GM18511 (cell line): ENCODE results near the gene CEACAM4.
"Not testable (repeated sequence)": the region's sequence is repeated elsewhere in the genome, so short reads cannot be mapped to it uniquely, and the experiment has no call there.

Source experiments
- ATAC-seq: cut with Tn5 transposase; IDR thresholded peaks from one replicate; pipeline ENCODE4 v1.9.1; 2021; ENCODE audit warnings: mild to moderate bottlenecking, moderate library complexity; ENCODE audit not compliant: unreplicated experiment

The CEACAM4 gene

GRCh38 chr19:41626877-41627276, at the start of gene CEACAM4:
TSS of gene CEACAM4 (minus strand) at chr19:41627074. CDS start at chr19:41626963, 111 bp downstream.
- ATAC-seq, result no peak

GRCh38 chr19:41671486-41671885, 44.6 kb upstream of the CEACAM4 start:
- no peak for ATAC-seq

GRCh38 chr19:41670755-41671154, 43.9 kb upstream of the CEACAM4 start:
- ATAC-seq, result no peak

- no peak for ATAC-seq
Observed at GRCh38 chr19:41668315-41668714, 41.4 kb upstream of the CEACAM4 start.

GRCh38 chr19:41666075-41666474, 39.2 kb upstream of the CEACAM4 start:
- no peak for ATAC-seq

- no peak for ATAC-seq
Observed at GRCh38 chr19:41657157-41657556, 30.3 kb upstream of the CEACAM4 start.

- not testable (repeated sequence) for ATAC-seq
Observed at GRCh38 chr19:41656756-41657155, 29.9 kb upstream of the CEACAM4 start.

GRCh38 chr19:41652250-41652649, 25.4 kb upstream of the CEACAM4 start:
- no peak for ATAC-seq

- no peak for ATAC-seq
Observed at GRCh38 chr19:41649827-41650226, 23.0 kb upstream of the CEACAM4 start.

- no peak for ATAC-seq
Observed at GRCh38 chr19:41646589-41647204, 19.8 kb upstream of the CEACAM4 start.

- ATAC-seq, result no peak
Observed at GRCh38 chr19:41641879-41642485, 15.1 kb upstream of the CEACAM4 start.

- no peak for ATAC-seq
Observed at GRCh38 chr19:41638641-41639081, 11.8 kb upstream of the CEACAM4 start.

GRCh38 chr19:41637484-41637883, 10.6 kb upstream of the CEACAM4 start:
- ATAC-seq, result no peak

- no peak for ATAC-seq
Observed at GRCh38 chr19:41627966-41628675, 1.2 kb upstream of the CEACAM4 start.

- ATAC-seq, result no peak
Observed at GRCh38 chr19:41626278-41626677, 596 bp downstream of the CEACAM4 start.

- ATAC-seq, result no peak
Observed at GRCh38 chr19:41624937-41625336, 1.9 kb downstream of the CEACAM4 start.

GRCh38 chr19:41624515-41624914, 2.4 kb downstream of the CEACAM4 start:
- ATAC-seq, result no peak

- ATAC-seq, result no peak
Observed at GRCh38 chr19:41623360-41623759, 3.5 kb downstream of the CEACAM4 start.

- no peak for ATAC-seq
Observed at GRCh38 chr19:41621654-41622053, 5.2 kb downstream of the CEACAM4 start.

GRCh38 chr19:41621226-41621625, 5.6 kb downstream of the CEACAM4 start:
- ATAC-seq, result no peak

- no peak for ATAC-seq
Observed at GRCh38 chr19:41620171-41620570, 6.7 kb downstream of the CEACAM4 start.

GRCh38 chr19:41619018-41619556, 7.8 kb downstream of the CEACAM4 start:
- no peak for ATAC-seq
